ENCODE data around the gene GOLGB1. TPM values are rescaled to one million over a fixed set of nuclear protein-coding genes. Genes with fewer than 3 reads are reported as not detected.

The GOLGB1 gene, protein sequence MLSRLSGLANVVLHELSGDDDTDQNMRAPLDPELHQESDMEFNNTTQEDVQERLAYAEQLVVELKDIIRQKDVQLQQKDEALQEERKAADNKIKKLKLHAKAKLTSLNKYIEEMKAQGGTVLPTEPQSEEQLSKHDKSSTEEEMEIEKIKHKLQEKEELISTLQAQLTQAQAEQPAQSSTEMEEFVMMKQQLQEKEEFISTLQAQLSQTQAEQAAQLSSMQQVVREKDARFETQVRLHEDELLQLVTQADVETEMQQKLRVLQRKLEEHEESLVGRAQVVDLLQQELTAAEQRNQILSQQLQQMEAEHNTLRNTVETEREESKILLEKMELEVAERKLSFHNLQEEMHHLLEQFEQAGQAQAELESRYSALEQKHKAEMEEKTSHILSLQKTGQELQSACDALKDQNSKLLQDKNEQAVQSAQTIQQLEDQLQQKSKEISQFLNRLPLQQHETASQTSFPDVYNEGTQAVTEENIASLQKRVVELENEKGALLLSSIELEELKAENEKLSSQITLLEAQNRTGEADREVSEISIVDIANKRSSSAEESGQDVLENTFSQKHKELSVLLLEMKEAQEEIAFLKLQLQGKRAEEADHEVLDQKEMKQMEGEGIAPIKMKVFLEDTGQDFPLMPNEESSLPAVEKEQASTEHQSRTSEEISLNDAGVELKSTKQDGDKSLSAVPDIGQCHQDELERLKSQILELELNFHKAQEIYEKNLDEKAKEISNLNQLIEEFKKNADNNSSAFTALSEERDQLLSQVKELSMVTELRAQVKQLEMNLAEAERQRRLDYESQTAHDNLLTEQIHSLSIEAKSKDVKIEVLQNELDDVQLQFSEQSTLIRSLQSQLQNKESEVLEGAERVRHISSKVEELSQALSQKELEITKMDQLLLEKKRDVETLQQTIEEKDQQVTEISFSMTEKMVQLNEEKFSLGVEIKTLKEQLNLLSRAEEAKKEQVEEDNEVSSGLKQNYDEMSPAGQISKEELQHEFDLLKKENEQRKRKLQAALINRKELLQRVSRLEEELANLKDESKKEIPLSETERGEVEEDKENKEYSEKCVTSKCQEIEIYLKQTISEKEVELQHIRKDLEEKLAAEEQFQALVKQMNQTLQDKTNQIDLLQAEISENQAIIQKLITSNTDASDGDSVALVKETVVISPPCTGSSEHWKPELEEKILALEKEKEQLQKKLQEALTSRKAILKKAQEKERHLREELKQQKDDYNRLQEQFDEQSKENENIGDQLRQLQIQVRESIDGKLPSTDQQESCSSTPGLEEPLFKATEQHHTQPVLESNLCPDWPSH (N-terminal part only)
- 10 to 100 TPM; 22.6 to 28.9 TPM for total RNA-seq

DNA sequence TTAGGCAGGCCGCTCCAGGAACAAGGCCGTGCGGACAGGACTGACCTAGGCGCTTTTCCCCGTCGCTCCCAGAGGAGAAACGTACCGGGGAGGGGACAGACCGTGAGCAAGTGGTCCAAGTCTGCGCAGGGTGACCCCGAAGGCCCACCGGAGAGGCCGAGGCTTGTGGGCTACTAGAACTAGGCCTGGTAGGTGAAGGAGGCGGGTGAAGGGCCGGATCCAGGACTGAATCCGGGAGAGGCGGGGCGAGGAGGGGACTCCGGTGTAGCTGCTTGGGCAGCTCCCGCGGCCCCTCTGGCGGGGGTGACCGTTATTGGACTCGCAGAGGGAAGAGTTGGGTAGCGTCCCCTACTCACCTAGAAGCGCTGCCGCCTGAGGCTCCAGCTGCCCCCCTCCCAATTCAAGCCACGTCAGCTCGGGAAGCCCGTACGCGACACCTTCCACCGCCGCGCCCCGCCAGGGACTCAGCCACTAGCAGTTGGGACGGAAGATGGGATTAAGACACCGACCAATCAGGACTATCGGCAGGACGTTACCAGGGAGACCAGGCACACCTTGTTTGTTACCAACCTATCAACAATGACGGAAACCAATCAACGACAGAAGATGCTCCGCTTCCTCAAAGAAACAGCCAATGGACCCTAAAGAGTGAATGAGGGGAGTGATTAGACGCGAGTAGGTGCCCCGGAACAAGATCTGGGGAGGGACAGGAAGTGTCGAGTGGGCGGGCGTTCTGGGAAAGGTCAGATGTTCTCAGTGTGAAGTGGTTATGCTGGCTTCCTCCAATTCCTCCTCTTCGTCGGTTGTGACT lies at the start of gene GOLGB1:
GOLGB1 (minus strand) TSS at position 466 of the 811 bp plus-strand sequence. CDS start 18,770 bp downstream, outside the sequence.

DNA sequence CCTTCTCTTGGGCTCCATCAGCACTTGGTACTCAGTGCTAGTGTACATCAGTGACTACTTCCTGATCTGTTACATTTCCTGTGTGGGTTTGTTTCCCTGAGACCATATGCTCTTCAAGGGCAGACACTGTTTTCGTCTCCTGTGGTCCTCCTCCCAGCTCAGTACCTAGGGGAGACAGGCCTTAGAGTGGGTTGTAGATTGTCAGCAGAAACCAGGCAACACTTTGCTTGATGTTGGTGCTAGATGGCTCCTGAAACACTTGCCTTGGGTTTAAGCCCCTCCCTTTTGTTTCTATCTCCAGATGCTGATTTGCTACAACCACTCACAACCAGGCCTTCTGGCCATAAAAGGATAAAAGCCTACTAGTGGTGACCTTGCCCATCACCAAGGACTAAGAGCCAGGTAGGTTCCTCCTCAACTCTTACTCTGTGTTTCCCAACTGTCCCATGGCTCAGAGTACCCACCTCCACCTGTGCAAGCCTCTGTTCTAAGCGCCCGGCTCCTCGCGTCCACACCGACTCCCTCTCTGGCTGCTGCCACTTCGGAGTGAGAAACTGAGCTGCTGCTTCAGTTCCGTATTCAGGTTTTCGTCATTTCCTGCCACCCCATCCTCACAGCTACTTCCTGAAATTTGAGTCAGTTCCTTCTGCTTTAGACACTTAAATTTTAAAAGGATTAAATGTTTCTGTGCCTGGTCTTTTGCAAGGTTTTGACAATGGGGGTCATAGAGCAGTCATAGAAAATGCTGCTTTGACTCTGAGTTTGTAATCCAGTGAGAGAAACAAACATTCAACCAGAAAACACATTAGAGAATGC lies 89.0 kb downstream of the GOLGB1 start, which contains the start of gene HCLS1:
HCLS1 (minus strand) TSS at position 548 of the 816 bp plus-strand sequence. CDS start 2,556 bp downstream, outside the sequence.

Small RNA genes within 50 kb of the gene (small RNA-seq; reads per million reads assigned to genes)
- gene RNU4-62P: 0 reads per million in 2 donors

Other genes with a start within 250 kb of the GOLGB1 start
- gene POLQ, start 203.8 kb downstream of the GOLGB1 start, total RNA-seq: 10 to 100 TPM in 1 of 2 donors, 1 to 10 TPM in 1; 6.5 to 15.0 TPM
- gene ARGFX, start 181.8 kb downstream of the GOLGB1 start, total RNA-seq: not detected
- not detected for gene FBXO40, start 156.4 kb downstream of the GOLGB1 start, total RNA-seq
- gene HCLS1, start 88.8 kb downstream of the GOLGB1 start, total RNA-seq: 1 to 10 TPM in 1 of 2 donors, under 1 TPM in 1; 0.33 to 2.4 TPM
- gene IQCB1, start 85.3 kb upstream of the GOLGB1 start, total RNA-seq: 10 to 100 TPM in 1 of 2 donors, 1 to 10 TPM in 1; 9.3 to 15.7 TPM
- 1 to 10 TPM in 1 of 2 donors, under 1 TPM in 1; 0.69 to 2.7 TPM for gene EAF2, start 85.5 kb upstream of the GOLGB1 start, total RNA-seq
- gene SLC15A2, start 144.7 kb upstream of the GOLGB1 start, total RNA-seq: under 1 TPM; under 0.01 to 0.69 TPM